Calu3 (cell line): ENCODE measurements around the gene RAD23A. TPM values are rescaled to one million over a fixed set of nuclear protein-coding genes. Genes with fewer than 3 reads are reported as not detected.
"Not testable (repeated sequence)": the region's sequence is repeated elsewhere in the genome, so short reads cannot be mapped to it uniquely, and the experiment has no call there.

ENCODE experiments used
- BruUV-seq: library from RNA; stranded (reverse); fragments of 400-500 nt; replicated peaks from 2 replicates; lab custom pipeline; 2021; lab: Mats Ljungman, UMichigan
- CTCF ChIA-PET: fragments of 300-600 bp; sonication (Branson Sonifier 250); formaldehyde crosslinking; loops from one replicate; lab custom pipeline; 2022; ENCODE audit warnings: antibody characterized with exemption; lab: Charles Lee
- DNase-seq: peaks from one replicate; pipeline ENCODE4 v3.0.0; 2022
- H3K27ac Mint-ChIP-seq: one replicate; pipeline ENCODE4 v1.8.0; 2022; ENCODE audit warnings: mixed read lengths; ENCODE audit not compliant: unreplicated experiment
- H3K27me3 Mint-ChIP-seq: one replicate; pipeline ENCODE4 v1.8.0; 2022; ENCODE audit warnings: mixed read lengths; ENCODE audit not compliant: unreplicated experiment
- H3K36me3 Mint-ChIP-seq: one replicate; pipeline ENCODE4 v1.8.0; 2022; ENCODE audit warnings: mild to moderate bottlenecking, moderate library complexity, mixed read lengths; ENCODE audit not compliant: insufficient read depth, unreplicated experiment
- H3K4me1 Mint-ChIP-seq: one replicate; pipeline ENCODE4 v1.8.0; 2022; ENCODE audit warnings: mild to moderate bottlenecking, low read depth, mixed read lengths; ENCODE audit not compliant: unreplicated experiment
- H3K4me3 Mint-ChIP-seq: one replicate; pipeline ENCODE4 v1.8.0; 2022; ENCODE audit warnings: mild to moderate bottlenecking, low read depth, moderate library complexity, mixed read lengths; ENCODE audit not compliant: unreplicated experiment
- H3K9me3 Mint-ChIP-seq: one replicate; pipeline ENCODE4 v1.8.0; 2022; ENCODE audit warnings: low read depth, mixed read lengths; ENCODE audit not compliant: unreplicated experiment
- CTCF ChIP-seq: fragments of 200-600 bp; IDR thresholded peaks from one replicate; pipeline ENCODE4 v1.8.0; 2022; ENCODE audit warnings: antibody characterized with exemption; ENCODE audit not compliant: unreplicated experiment
- intact Hi-C: fragments of 100-400 bp; cut with micrococcal nuclease; formaldehyde crosslinking; loops from one replicate; pipeline ENCODE4 v1.10.0; 2022; ENCODE audit not compliant: unreplicated experiment
- total RNA-seq: library from RNA; stranded (reverse); gene quantifications from 2 replicates; pipeline ENCODE4 v1.2.3, GENCODE V29; 2022

The RAD23A gene
- total RNA-seq, 1 experiment from 2014 or later: 110 TPM

GRCh38 chr19:12973236-12973635 lies 27.6 kb downstream of the RAD23A start:
- Mint-ChIP-seq H3K9me3 (no peaks in the 10 kb centered on the region), H3K27ac (no peak overlapping the region), H3K36me3 (peaks cover 12% of the 10 kb centered on the region), H3K27me3 (no peaks in the 10 kb centered on the region), H3K4me3 (no peak overlapping the region), H3K4me1 (no peaks in the 10 kb centered on the region)
- no peak for DNase-seq
- intact Hi-C loops: loop anchor here (10.0 kb wide), 1 partner anchor 292 kb away; no protein-coding TSS in a partner anchor
- CTCF ChIA-PET: interaction anchor here (0.6 kb wide), 1 partner anchor 88 kb away, joined by 3 read pairs; no protein-coding TSS in a partner anchor
- BruUV-seq: no TSS peak
- no peak for TF ChIP-seq CTCF

- DNase-seq: no peak
- Mint-ChIP-seq H3K27ac (no peak overlapping the region), H3K36me3 (peaks cover 12% of the 10 kb centered on the region), H3K27me3 (no peaks in the 10 kb centered on the region), H3K9me3 (no peaks in the 10 kb centered on the region), H3K4me1 (no peaks in the 10 kb centered on the region), H3K4me3 (no peak overlapping the region)
- CTCF ChIA-PET: interaction anchor here (0.7 to 1.7 kb wide), 2 partner anchors 9 to 573 kb away, joined by 4 read pairs; no protein-coding TSS in a partner anchor
- no peak for TF ChIP-seq CTCF
- BruUV-seq: no TSS peak
- intact Hi-C loops: loop anchor here (5.0 to 10.0 kb wide), 2 partner anchors 118 to 290 kb away; no protein-coding TSS in a partner anchor
Observed at GRCh38 chr19:12974301-12975220, 28.9 kb downstream of the RAD23A start.

GRCh38 chr19:12975221-12975741 lies 29.6 kb downstream of the RAD23A start:
- no peaks in the 10 kb centered on the region for H3K27me3 Mint-ChIP-seq
- H3K36me3 Mint-ChIP-seq: peaks cover 12% of the 10 kb centered on the region
- CTCF ChIA-PET: interaction anchor here (1.7 kb wide), 1 partner anchor 10 kb away, joined by 4 read pairs; no protein-coding TSS in a partner anchor
- H3K4me3 Mint-ChIP-seq: no peak overlapping the region
- no peaks in the 10 kb centered on the region for H3K4me1 Mint-ChIP-seq
- intact Hi-C loops: loop anchor here (5.0 to 10.0 kb wide), 2 partner anchors 117 to 290 kb away; no protein-coding TSS in a partner anchor
- BruUV-seq: no TSS peak
- no peak for DNase-seq
- TF ChIP-seq CTCF: no peak
- no peak overlapping the region for H3K27ac Mint-ChIP-seq
- no peaks in the 10 kb centered on the region for H3K9me3 Mint-ChIP-seq

GRCh38 chr19:12976109-12976508 lies 30.4 kb downstream of the RAD23A start:
- intact Hi-C loops: loop anchor here (5.0 to 10.0 kb wide), 2 partner anchors 116 to 289 kb away; no protein-coding TSS in a partner anchor
- not testable (repeated sequence) for DNase-seq, H3K27me3 Mint-ChIP-seq, H3K4me1 Mint-ChIP-seq, H3K4me3 Mint-ChIP-seq, BruUV-seq, H3K9me3 Mint-ChIP-seq, H3K27ac Mint-ChIP-seq
- CTCF ChIA-PET: interaction anchor here (2.7 kb wide), 1 partner anchor 119 kb away, joined by 35 read pairs; no protein-coding TSS in a partner anchor
- peaks cover 12% of the 10 kb centered on the region for H3K36me3 Mint-ChIP-seq
